Keratinocyte (primary cell): ENCODE data around the gene SRP54. TPM values are rescaled to one million over a fixed set of nuclear protein-coding genes. Genes with fewer than 3 reads are reported as not detected.
"Not testable (repeated sequence)": the region's sequence is repeated elsewhere in the genome, so short reads cannot be mapped to it uniquely, and the experiment has no call there.

ENCODE experiments used
- DNase-seq: peaks from one replicate; pipeline ENCODE4 v3.0.0-alpha.2; 2011; ENCODE audit warnings: low read depth, missing footprints, low spot score
- FAIRE-seq: peaks from 2 replicates; lab custom pipeline; 2011; peaks lifted over from hg19 to GRCh38; lab: Jason Lieb, UNC
- H2AFZ ChIP-seq: 2 replicates; pipeline ENCODE4 v1.6.0; 2012; ENCODE audit warnings: low read length, control low read depth, inconsistent platforms; ENCODE audit not compliant: control insufficient read depth
- H3K27ac ChIP-seq: 2 replicates; pipeline ENCODE4 v1.5.1; 2011; ENCODE audit warnings: low read length; ENCODE audit not compliant: control insufficient read depth, insufficient read depth
- H3K27me3 ChIP-seq: 3 replicates; pipeline ENCODE4 v1.6.0; 2011; ENCODE audit warnings: low read length; ENCODE audit not compliant: control insufficient read depth, insufficient read depth; ENCODE audit errors: extremely low read depth
- H3K36me3 ChIP-seq, 2 experiments: 2 replicates in 1 of 2; 3 replicates in 1 of 2; pipeline ENCODE4 v1.5.1; 2011; ENCODE audit warnings: low read length in 2 of 2, mild to moderate bottlenecking in 1 of 2; ENCODE audit not compliant: control insufficient read depth in 2 of 2, insufficient read depth in 2 of 2; ENCODE audit errors: extremely low read depth in 1 of 2
- H3K4me1 ChIP-seq: 3 replicates; pipeline ENCODE4 v1.5.1; 2011; ENCODE audit warnings: low read length; ENCODE audit not compliant: control insufficient read depth, insufficient read depth; ENCODE audit errors: extremely low read depth
- H3K4me2 ChIP-seq: 3 replicates; pipeline ENCODE4 v1.6.0; 2011; ENCODE audit warnings: low read depth, low read length; ENCODE audit not compliant: control insufficient read depth, insufficient read depth; ENCODE audit errors: extremely low read depth
- H3K4me3 ChIP-seq, 3 experiments: fragments of 200-600 bp in 1 of 3; sonication (generic) in 1 of 3; 2 replicates in 2 of 3; 3 replicates in 1 of 3; pipeline ENCODE4 v1.5.1; 2011 to 2016; ENCODE audit warnings: low read length in 3 of 3, mild to moderate bottlenecking in 3 of 3, control low read depth in 2 of 3, inconsistent platforms in 1 of 3, low read depth in 1 of 3, mixed read lengths in 1 of 3, mixed run types in 1 of 3, moderate library complexity in 1 of 3; ENCODE audit not compliant: control insufficient read depth in 2 of 3, insufficient read depth in 2 of 3; ENCODE audit errors: extremely low read depth in 1 of 3
- H3K79me2 ChIP-seq: 2 replicates; pipeline ENCODE4 v1.6.0; 2012; ENCODE audit warnings: low read length; ENCODE audit not compliant: control insufficient read depth, insufficient read depth
- H3K9ac ChIP-seq: 3 replicates; pipeline ENCODE4 v1.6.0; 2011; ENCODE audit warnings: low read length; ENCODE audit not compliant: control insufficient read depth, insufficient read depth; ENCODE audit errors: extremely low read depth
- H3K9me1 ChIP-seq: 3 replicates; pipeline ENCODE4 v1.6.0; 2011; ENCODE audit warnings: low read length; ENCODE audit not compliant: control insufficient read depth, insufficient read depth; ENCODE audit errors: extremely low read depth
- H3K9me3 ChIP-seq: 2 replicates; pipeline ENCODE4 v1.5.1; 2012; ENCODE audit warnings: low read depth, low read length; ENCODE audit not compliant: control insufficient read depth
- H4K20me1 ChIP-seq: 3 replicates; pipeline ENCODE4 v1.6.0; 2011; ENCODE audit warnings: low read length; ENCODE audit not compliant: control insufficient read depth, insufficient read depth; ENCODE audit errors: extremely low read depth
- CTCF ChIP-seq, 3 experiments: IDR thresholded peaks in 1 of 3; conservative IDR thresholded peaks in 1 of 3; optimal IDR thresholded peaks in 1 of 3; 2 replicates in 2 of 3; 3 replicates in 1 of 3; pipeline versions ENCODE3 to v1.5.1; 2011; ENCODE audit warnings: low read length in 3 of 3, mild to moderate bottlenecking in 3 of 3, moderate library complexity in 2 of 3, control low read depth in 1 of 3, inconsistent platforms in 1 of 3; ENCODE audit not compliant: insufficient read depth in 2 of 3; ENCODE audit errors: extremely low read depth in 1 of 3
- EZH2 ChIP-seq: IDR thresholded peaks from one replicate; pipeline ENCODE4 v1.6.1; 2012; ENCODE audit warnings: inconsistent platforms, mild to moderate bottlenecking, low read length, moderate library complexity
- dilution Hi-C: fragments of 300-500 bp; cut with MboI; formaldehyde crosslinking; loops from one replicate; pipeline ENCODE4 v1.7.0; 2020; ENCODE audit warnings: low sequenced_read_pairs; ENCODE audit not compliant: extremely low pct_ligation_motif_present
- polyA plus RNA-seq, 5 experiments: library from polyadenylated mRNA; depleted of rRNA in 3 of 5; stranded (reverse) in 3 of 5; stranded (forward) in 1 of 5; unstranded in 1 of 5; fragments of >200 nt; gene quantifications; 1 replicate in 1 of 5; 2 replicates in 3 of 5; 3 replicates in 1 of 5; pipeline versions ENCODE4 v1.2.1 to v1.2.3, GENCODE V29; 2011 to 2012; ENCODE audit warnings: missing spikeins in 2 of 5, low read depth in 1 of 5, low replicate concordance in 1 of 5

Gene SRP54
- polyA plus RNA-seq, 1 donor (not counting 4 experiments of a cell fraction or from before 2014, with no cell fraction given): 41.6 TPM

GRCh38 chr14:34956931-34957330 lies 25.9 kb upstream of the SRP54 start:
- dilution Hi-C loops: no loop called here
- FAIRE-seq: no peak

GRCh38 chr14:34957771-34958286 lies 25.0 kb upstream of the SRP54 start:
- Histone ChIP-seq H3K4me1 (no peaks in the 10 kb centered on the region), H3K4me3 (no peak overlapping the region), H4K20me1 (no peaks in the 10 kb centered on the region), H3K9me3 (no peaks in the 10 kb centered on the region), H3K9me1 (no peaks in the 10 kb centered on the region), H2AFZ (no peak overlapping the region), H3K27ac (no peak overlapping the region), H3K4me2 (no peak overlapping the region), H3K79me2 (no peaks in the 10 kb centered on the region), H3K36me3 (peaks cover 0 to 3% of the 10 kb centered on the region in 2 experiments), H3K27me3 (no peaks in the 10 kb centered on the region), H3K9ac (no peak overlapping the region)
- TF ChIP-seq EZH2 (no peak), CTCF (optimal IDR thresholded peaks at IDR 0.05 in 1 of 3, IDR thresholded peaks at IDR 0.05 in 1 of 3, conservative IDR thresholded peaks at IDR 0.05 in 1 of 3; ENCODE audit: extremely low read depth in 1 of 3, insufficient read depth in 2 of 3, low read length in 3 of 3) (no peak)
- FAIRE-seq: no peak
- dilution Hi-C loops: no loop called here
- no peak for DNase-seq

More at GRCh38 chr14:34956931-34957330, 25.9 kb upstream of the SRP54 start:
- no peak overlapping the region for H3K4me2 ChIP-seq
- no peak overlapping the region for H3K9ac ChIP-seq
- no peaks in the 10 kb centered on the region for H3K4me1 ChIP-seq
- no peaks in the 10 kb centered on the region for H3K9me3 ChIP-seq
- H3K27me3 ChIP-seq: no peaks in the 10 kb centered on the region
- no peak for TF ChIP-seq EZH2
- no peaks in the 10 kb centered on the region for H3K79me2 ChIP-seq
- DNase-seq: no peak
- no peak overlapping the region for H3K4me3 ChIP-seq
- H4K20me1 ChIP-seq: no peaks in the 10 kb centered on the region
- no peak overlapping the region for H3K27ac ChIP-seq
- peaks cover 0 to 3% of the 10 kb centered on the region in 2 experiments for H3K36me3 ChIP-seq
- no peaks in the 10 kb centered on the region for H3K9me1 ChIP-seq
- no peak overlapping the region for H2AFZ ChIP-seq

GRCh38 chr14:34962106-34962505 lies 20.7 kb upstream of the SRP54 start:
- H3K27me3 ChIP-seq, H3K9ac ChIP-seq, H3K79me2 ChIP-seq, H2AFZ ChIP-seq, FAIRE-seq, H3K4me1 ChIP-seq, H3K9me1 ChIP-seq, H4K20me1 ChIP-seq, H3K9me3 ChIP-seq, H3K4me3 ChIP-seq, H3K4me2 ChIP-seq, DNase-seq, dilution Hi-C loops, H3K36me3 ChIP-seq, H3K27ac ChIP-seq: not testable (repeated sequence)
